Thyroid gland (tissue), 4 donors: ENCODE measurements around the gene ITGA11. TPM values are rescaled to one million over a fixed set of nuclear protein-coding genes. Genes with fewer than 3 reads are reported as not detected.

ENCODE experiments used
- DNase-seq, 2 donors: peaks; one replicate each; pipeline ENCODE4 v3.0.0-alpha.2; 2019
- H3K27ac ChIP-seq, 3 donors: fragments of 200-600 bp; sonication (generic); 1 replicate in 2 of 3; 2 replicates in 1 of 3; pipeline ENCODE4 v1.5.1; 2016 to 2019; ENCODE audit warnings: mild to moderate bottlenecking in 1 of 3, moderate library complexity in 1 of 3
- H3K27me3 ChIP-seq: fragments of 200-600 bp; sonication (generic); one replicate; pipeline ENCODE4 v1.5.1; 2019
- H3K36me3 ChIP-seq, 2 donors: fragments of 200-600 bp; sonication (generic); one replicate each; pipeline ENCODE4 v1.5.1; 2016 to 2019
- H3K4me1 ChIP-seq, 2 donors: fragments of 200-600 bp; sonication (generic); one replicate each; pipeline ENCODE4 v1.5.1; 2017 to 2019
- H3K4me3 ChIP-seq, 3 donors: fragments of 200-600 bp; sonication (generic); replicated peaks in 1 of 3; 1 replicate in 2 of 3; 2 replicates in 1 of 3; pipeline ENCODE4 v1.5.1; 2016; ENCODE audit warnings: mild to moderate bottlenecking in 1 of 3
- H3K9me3 ChIP-seq: fragments of 200-600 bp; sonication (generic); one replicate; pipeline ENCODE4 v1.5.1; 2017
- CTCF ChIP-seq, 6 experiments: fragments of 200-600 bp in 3 of 6; fragments of 450-650 bp in 3 of 6; sonication (generic) in 3 of 6; IDR thresholded peaks; one replicate each; pipeline ENCODE4 v1.5.1; 2016 to 2019; ENCODE audit warnings: antibody characterized with exemption in 6 of 6, mild to moderate bottlenecking in 2 of 6, inconsistent platforms in 1 of 6, moderate library complexity in 1 of 6
- POLR2A ChIP-seq, 2 donors: fragments of 450-650 bp; IDR thresholded peaks; one replicate each; pipeline ENCODE4 v1.6.1; 2017; ENCODE audit warnings: antibody characterized with exemption in 2 of 2, mild to moderate bottlenecking in 2 of 2, moderate library complexity in 1 of 2
- WGBS, 2 donors: methylation state at CpG; one replicate each; pipeline ENCODE4 v1.1.5; 2017; 5-methylcytosine and 5-hydroxymethylcytosine counted together
- intact Hi-C: fragments of 100-400 bp; cut with DNase I; formaldehyde crosslinking; loops from one replicate; pipeline ENCODE4 v1.15.1; 2023
- total RNA-seq, 4 donors: library from RNA; depleted of rRNA; stranded (reverse); fragments of >200 nt; gene quantifications; one replicate each; pipeline ENCODE4 v1.2.3, GENCODE V29; 2016

The ITGA11 gene
- total RNA-seq, 4 donors from 2014 or later, result 3.0 to 6.1 (median 4.3) TPM

- Histone ChIP-seq H3K36me3 (no peaks in the 10 kb centered on the region), H3K9me3 (no peaks in the 10 kb centered on the region), H3K27me3 (no peaks in the 10 kb centered on the region), H3K27ac (no peak overlapping the region), H3K4me1 (peaks cover 0 to 4% of the 10 kb centered on the region in 2 donors), H3K4me3 (no peak overlapping the region)
- intact Hi-C loops, result no loop called here
- DNase-seq, result no peak
- TF ChIP-seq CTCF (IDR thresholded peaks at IDR 0.05), result no peak
- no peak for TF ChIP-seq POLR2A (IDR thresholded peaks at IDR 0.05)
- WGBS, 2 donors, result 42 to 97% methylated on average over 2 of the region's 3 CpGs
Observed at GRCh38 chr15:68373028-68373427, 58.9 kb downstream of the ITGA11 start.

GRCh38 chr15:68372291-68372811 is 59.6 kb downstream of the ITGA11 start:
- intact Hi-C loops, result no loop called here
- Histone ChIP-seq H3K36me3 (no peaks in the 10 kb centered on the region), H3K9me3 (no peaks in the 10 kb centered on the region), H3K27me3 (no peaks in the 10 kb centered on the region), H3K4me1 (peaks cover 0 to 4% of the 10 kb centered on the region in 2 donors), H3K27ac (no peak overlapping the region), H3K4me3 (no peak overlapping the region)
- DNase-seq, result peak; percentile 41 to 47
- peak in 5 of 6 experiments; percentile 19 to 44 (median 28) for TF ChIP-seq CTCF (IDR thresholded peaks at IDR 0.05)
- TF ChIP-seq POLR2A (IDR thresholded peaks at IDR 0.05), result no peak
- 33 to 82% methylated on average over 1 to 6 of the region's 12 CpGs for WGBS, 2 donors

GRCh38 chr15:68371851-68372250 is 60.1 kb downstream of the ITGA11 start:
- WGBS, 2 donors, result 91 to 100% methylated on average over 3 to 4 of the region's 4 CpGs
- H3K9me3 ChIP-seq, result no peaks in the 10 kb centered on the region
- intact Hi-C loops, result no loop called here
- no peaks in the 10 kb centered on the region for H3K27me3 ChIP-seq
- DNase-seq, result no peak
- no peak overlapping the region for H3K27ac ChIP-seq
- TF ChIP-seq POLR2A (IDR thresholded peaks at IDR 0.05), result no peak
- TF ChIP-seq CTCF (IDR thresholded peaks at IDR 0.05), result no peak
- no peak overlapping the region for H3K4me3 ChIP-seq
- peaks cover 0 to 5% of the 10 kb centered on the region in 2 donors for H3K4me1 ChIP-seq
- H3K36me3 ChIP-seq, result no peaks in the 10 kb centered on the region

GRCh38 chr15:68371160-68371559 is 60.8 kb downstream of the ITGA11 start:
- intact Hi-C loops, result no loop called here
- no peak for DNase-seq

More at GRCh38 chr15:68371160-68371559, 60.8 kb downstream of the ITGA11 start:
- no peaks in the 10 kb centered on the region for H3K27me3 ChIP-seq
- no peak overlapping the region for H3K27ac ChIP-seq
- WGBS, 2 donors, result 79 to 87% methylated on average over 6 of the region's 6 CpGs
- no peaks in the 10 kb centered on the region for H3K9me3 ChIP-seq
- H3K4me1 ChIP-seq, result peaks cover 5 to 12% of the 10 kb centered on the region in 2 donors
- no peak for TF ChIP-seq CTCF (IDR thresholded peaks at IDR 0.05)
- TF ChIP-seq POLR2A (IDR thresholded peaks at IDR 0.05), result no peak
- no peak overlapping the region for H3K4me3 ChIP-seq
- no peaks in the 10 kb centered on the region for H3K36me3 ChIP-seq
